Measurements from ENCODE around the gene SUN1. TPM values are rescaled to one million over a fixed set of nuclear protein-coding genes. Genes with fewer than 3 reads are reported as not detected.
"Not testable (repeated sequence)": the region's sequence is repeated elsewhere in the genome, so short reads cannot be mapped to it uniquely, and the experiment has no call there.

SUN1 gene
- total RNA-seq, 2 experiments from 2014 or later = 83.4 to 105 TPM

- no TSS peak for BruUV-seq (replicated peaks)
- Histone ChIP-seq H3K4me1 (ENCODE audit: insufficient read depth, low read length, poor library complexity, severe bottlenecking) (no peaks in the 10 kb centered on the region), H3K27ac (ENCODE audit: low read depth, low read length, poor library complexity, severe bottlenecking) (no peak overlapping the region), H3K9me2 (ENCODE audit: insufficient read depth, low read length) (no peaks in the 10 kb centered on the region), H2AFZ (ENCODE audit: low read length) (no peak overlapping the region), H3K4me2 (ENCODE audit: low read length) (no peak overlapping the region), H3K9me3 (ENCODE audit: low read length) (no peaks in the 10 kb centered on the region), H3K36me3 (ENCODE audit: insufficient read depth, low read length) (no peaks in the 10 kb centered on the region; the same call in 1 of the 2 replicates), H4K20me1 (ENCODE audit: insufficient read depth, low read length) (no peaks in the 10 kb centered on the region), H3K79me2 (ENCODE audit: insufficient read depth, low read depth, low read length) (no peaks in the 10 kb centered on the region), H3K4me3 (ENCODE audit: low read depth, low read length, poor library complexity, severe bottlenecking) (no peak overlapping the region)
- ChIA-PET POLR2A (interaction anchor here (0.7 to 0.9 kb wide), 2 partner anchors 16 to 52 kb away, joined by 4 to 7 read pairs; no protein-coding TSS in a partner anchor), CTCF (ENCODE audit: unreplicated experiment) (no interaction called here)
- intact Hi-C loops (cut with micrococcal nuclease; ENCODE audit: unreplicated experiment) = no loop called here
- no peak for DNase-seq (ENCODE audit: low spot score)
- TF ChIP-seq EZH2phosphoT487 (IDR thresholded peaks at IDR 0.05; ENCODE audit: borderline replicate concordance, low read depth, low read length) (no peak), CTCF (conservative IDR thresholded peaks at IDR 0.05; ENCODE audit: low read length) (no peak)
Observed at GRCh38 chr7:800692-801091, 31.6 kb upstream of the SUN1 start.

GRCh38 chr7:801351-801750 is 30.9 kb upstream of the SUN1 start:
- CTCF ChIA-PET (ENCODE audit: unreplicated experiment); H4K20me1 ChIP-seq (ENCODE audit: insufficient read depth, low read length); DNase-seq (ENCODE audit: low spot score); H3K9me3 ChIP-seq (ENCODE audit: low read length); H3K36me3 ChIP-seq (ENCODE audit: insufficient read depth, low read length); H2AFZ ChIP-seq (ENCODE audit: low read length); H3K4me2 ChIP-seq (ENCODE audit: low read length); intact Hi-C loops (cut with micrococcal nuclease; ENCODE audit: unreplicated experiment); H3K9me2 ChIP-seq (ENCODE audit: insufficient read depth, low read length); BruUV-seq (replicated peaks); H3K4me3 ChIP-seq (ENCODE audit: low read depth, low read length, poor library complexity, severe bottlenecking); H3K27ac ChIP-seq (ENCODE audit: low read depth, low read length, poor library complexity, severe bottlenecking); H3K79me2 ChIP-seq (ENCODE audit: insufficient read depth, low read depth, low read length); H3K4me1 ChIP-seq (ENCODE audit: insufficient read depth, low read length, poor library complexity, severe bottlenecking): not testable (repeated sequence)
- POLR2A ChIA-PET = interaction anchor here (0.6 kb wide), 1 partner anchor 15 kb away, joined by 3 read pairs; no protein-coding TSS in a partner anchor

- Histone ChIP-seq H3K4me1 (ENCODE audit: insufficient read depth, low read length, poor library complexity, severe bottlenecking) (no peaks in the 10 kb centered on the region), H3K36me3 (ENCODE audit: insufficient read depth, low read length) (no peaks in the 10 kb centered on the region; the same call in 1 of the 2 replicates), H3K9me3 (ENCODE audit: low read length) (no peaks in the 10 kb centered on the region), H3K4me2 (ENCODE audit: low read length) (no peak overlapping the region), H3K27ac (ENCODE audit: low read depth, low read length, poor library complexity, severe bottlenecking) (no peak overlapping the region), H3K9me2 (ENCODE audit: insufficient read depth, low read length) (no peaks in the 10 kb centered on the region), H2AFZ (ENCODE audit: low read length) (no peak overlapping the region), H4K20me1 (ENCODE audit: insufficient read depth, low read length) (no peaks in the 10 kb centered on the region), H3K4me3 (ENCODE audit: low read depth, low read length, poor library complexity, severe bottlenecking) (no peak overlapping the region), H3K79me2 (ENCODE audit: insufficient read depth, low read depth, low read length) (no peaks in the 10 kb centered on the region)
- no TSS peak for BruUV-seq (replicated peaks)
- TF ChIP-seq CTCF (conservative IDR thresholded peaks at IDR 0.05; ENCODE audit: low read length) (no peak), EZH2phosphoT487 (IDR thresholded peaks at IDR 0.05; ENCODE audit: borderline replicate concordance, low read depth, low read length) (no peak)
- ChIA-PET CTCF (ENCODE audit: unreplicated experiment) (no interaction called here), POLR2A (interaction anchor here (0.6 kb wide), 1 partner anchor 16 kb away, joined by 3 read pairs; no protein-coding TSS in a partner anchor)
- intact Hi-C loops (cut with micrococcal nuclease; ENCODE audit: unreplicated experiment) = no loop called here
- no peak for DNase-seq (ENCODE audit: low spot score)
Observed at GRCh38 chr7:801940-802381, 30.3 kb upstream of the SUN1 start.
